NCI-H345 (cell line): ENCODE data around the gene CLPX.
A peak's percentile ranks its signal among the peaks of the same experiment; 100 is the strongest.
"Not testable (repeated sequence)": the region's sequence is repeated elsewhere in the genome, so short reads cannot be mapped to it uniquely, and the experiment has no call there.

Experiments used
- DNase-seq: peaks from one replicate; lab custom pipeline; 2025; lab: John Stamatoyannopoulos, UW

The CLPX gene

DNA sequence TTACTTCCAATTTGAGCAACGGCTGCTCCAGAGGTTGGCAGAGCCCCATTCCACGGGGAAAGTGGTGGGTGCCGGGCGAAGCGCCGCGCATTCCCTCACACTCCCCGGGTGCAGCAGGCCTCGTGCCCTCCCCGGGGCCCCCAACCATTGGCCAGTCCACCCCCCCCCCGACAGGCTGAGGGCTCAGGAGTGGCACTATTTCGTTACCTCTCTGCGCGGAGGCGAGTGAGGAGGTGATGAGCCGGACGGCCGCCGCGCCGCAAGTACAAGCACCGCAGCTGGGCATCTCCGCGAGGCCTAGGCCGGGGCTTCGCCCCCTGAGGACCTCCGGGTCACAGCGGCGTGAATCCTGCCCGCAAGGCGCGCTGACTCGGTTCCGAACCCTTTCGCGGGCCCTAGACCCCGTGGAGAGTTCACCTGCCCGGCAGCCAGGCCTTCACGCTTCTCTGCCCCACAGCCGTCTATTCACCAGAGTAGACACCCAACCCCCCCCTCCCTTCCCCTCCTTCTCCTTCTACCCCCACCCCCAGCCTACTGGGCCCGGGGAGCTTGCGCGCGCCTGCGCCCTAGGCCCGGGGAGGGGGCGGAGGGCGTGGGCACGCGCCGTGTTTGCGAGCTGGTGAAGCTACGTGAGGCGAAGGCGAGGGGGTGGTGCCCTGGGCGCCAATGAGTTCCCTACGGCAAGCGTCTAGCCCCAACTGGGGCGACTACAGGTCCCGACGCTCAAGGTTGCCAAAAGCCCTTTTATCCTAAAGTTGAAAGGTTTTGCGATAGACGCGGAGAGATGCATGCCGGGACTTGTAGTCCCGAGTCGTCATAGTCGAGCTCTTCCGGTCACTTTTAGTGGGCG is at the start of gene CLPX:
Gene CLPX (minus strand): TSS at position 475 of the 850 bp plus-strand sequence. CDS start 189 bp downstream, at position 286.
- DNase-seq = peak; percentile 87

GRCh38 chr15:65233696-65234095 is 48.6 kb upstream of the CLPX start:
- DNase-seq = no peak

DNA sequence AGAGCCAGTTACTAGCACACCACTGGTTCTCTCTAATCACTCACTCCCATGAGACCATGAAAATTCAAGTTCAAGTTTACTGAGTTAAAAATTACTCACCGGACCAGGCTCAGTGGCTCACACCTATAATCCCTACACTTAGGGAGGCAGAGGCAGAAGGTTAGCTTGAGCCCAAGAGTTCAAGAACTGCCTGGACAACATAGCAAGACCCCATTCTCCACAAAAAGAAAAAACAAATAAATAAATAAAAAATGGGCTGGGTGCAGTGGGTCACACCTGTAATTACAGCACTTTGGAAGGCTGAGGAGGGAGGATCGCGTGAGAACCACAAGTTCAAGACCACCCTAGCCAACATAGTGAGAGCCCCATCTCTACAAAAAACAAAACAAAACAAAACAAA is 47.4 kb upstream of the CLPX start:
- no peak for DNase-seq

DNA sequence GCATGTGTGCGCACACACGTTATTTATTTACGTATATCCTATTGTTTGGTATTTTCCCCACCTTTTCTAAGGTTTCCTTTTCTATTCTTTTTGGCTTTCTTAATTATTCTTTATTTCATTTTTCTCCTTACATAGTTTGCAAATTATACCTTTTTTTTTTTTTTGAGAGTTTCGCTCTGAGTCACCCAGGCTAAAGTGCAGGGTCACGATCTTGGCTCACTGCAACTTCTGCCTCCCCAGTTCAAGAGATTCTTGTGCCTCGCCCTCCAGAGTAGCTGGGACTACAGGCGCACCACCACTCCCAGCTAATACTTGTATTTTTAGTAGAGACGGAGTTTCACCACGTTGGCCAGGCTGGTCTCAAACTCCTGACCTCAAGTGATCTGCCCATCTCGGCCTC is 46.2 kb upstream of the CLPX start:
- DNase-seq = no peak

DNA sequence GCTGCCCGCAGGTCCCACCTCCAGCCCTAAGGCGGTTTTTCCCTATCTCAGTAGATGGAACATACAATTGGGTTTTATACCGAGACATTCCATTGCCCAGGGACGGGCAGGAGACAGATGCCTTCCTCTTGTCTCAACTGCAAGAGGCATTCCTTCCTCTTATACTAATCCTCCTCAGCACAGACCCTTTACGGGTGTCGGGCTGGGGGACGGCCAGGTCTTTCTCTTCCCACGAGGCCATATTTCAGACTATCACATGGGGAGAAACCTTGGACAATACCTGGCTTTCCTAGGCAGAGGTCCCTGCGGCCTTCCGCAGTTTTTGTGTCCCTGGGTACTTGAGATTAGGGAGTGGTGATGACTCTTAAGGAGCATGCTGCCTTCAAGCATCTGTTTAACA is 41.8 kb upstream of the CLPX start:
- DNase-seq = not testable (repeated sequence)

GRCh38 chr15:65226221-65226620 is 41.1 kb upstream of the CLPX start:
- no peak for DNase-seq

DNA sequence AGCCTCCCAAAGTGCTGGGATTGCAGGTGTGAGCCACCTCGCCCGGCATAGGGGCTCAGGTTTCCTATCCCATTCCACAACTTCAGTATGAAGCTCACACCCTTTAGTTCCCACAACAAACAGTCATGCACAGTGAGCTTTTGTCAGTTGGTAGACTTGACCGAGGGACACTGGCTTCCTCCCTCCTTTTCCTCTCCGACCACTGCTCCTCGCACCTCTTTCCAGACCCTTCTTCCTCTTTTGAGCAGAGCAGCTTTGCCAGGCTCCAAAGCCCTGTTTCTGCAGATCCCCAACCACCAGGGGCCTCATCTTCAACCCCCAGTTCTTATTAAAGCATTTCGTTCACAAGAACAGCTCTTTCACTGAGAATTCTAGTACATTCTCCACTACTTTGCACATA is 38.9 kb upstream of the CLPX start:
- no peak for DNase-seq

GRCh38 chr15:65222891-65223290 is 37.7 kb upstream of the CLPX start:
- DNase-seq = no peak

GRCh38 chr15:65221697-65222096 is 36.6 kb upstream of the CLPX start:
- no peak for DNase-seq

DNA sequence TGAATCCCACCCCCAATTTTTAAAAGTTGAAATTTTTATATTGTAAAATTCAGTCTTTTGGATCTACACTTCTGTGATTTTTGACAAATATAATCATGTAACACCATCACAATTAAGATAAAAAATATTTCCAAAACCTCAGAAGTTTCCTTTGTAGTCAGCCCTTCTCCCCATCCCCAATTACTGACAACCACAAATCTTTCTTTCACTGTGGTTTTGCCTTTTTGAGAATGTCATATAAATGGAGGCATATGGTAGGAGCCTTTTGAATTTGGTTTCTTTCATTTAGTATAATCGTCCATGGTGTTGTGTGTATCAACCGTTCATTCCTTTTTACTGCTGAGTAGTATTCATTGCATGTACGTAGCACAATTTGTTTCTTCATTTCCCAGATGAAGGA is 34.0 kb upstream of the CLPX start:
- DNase-seq = no peak

DNA sequence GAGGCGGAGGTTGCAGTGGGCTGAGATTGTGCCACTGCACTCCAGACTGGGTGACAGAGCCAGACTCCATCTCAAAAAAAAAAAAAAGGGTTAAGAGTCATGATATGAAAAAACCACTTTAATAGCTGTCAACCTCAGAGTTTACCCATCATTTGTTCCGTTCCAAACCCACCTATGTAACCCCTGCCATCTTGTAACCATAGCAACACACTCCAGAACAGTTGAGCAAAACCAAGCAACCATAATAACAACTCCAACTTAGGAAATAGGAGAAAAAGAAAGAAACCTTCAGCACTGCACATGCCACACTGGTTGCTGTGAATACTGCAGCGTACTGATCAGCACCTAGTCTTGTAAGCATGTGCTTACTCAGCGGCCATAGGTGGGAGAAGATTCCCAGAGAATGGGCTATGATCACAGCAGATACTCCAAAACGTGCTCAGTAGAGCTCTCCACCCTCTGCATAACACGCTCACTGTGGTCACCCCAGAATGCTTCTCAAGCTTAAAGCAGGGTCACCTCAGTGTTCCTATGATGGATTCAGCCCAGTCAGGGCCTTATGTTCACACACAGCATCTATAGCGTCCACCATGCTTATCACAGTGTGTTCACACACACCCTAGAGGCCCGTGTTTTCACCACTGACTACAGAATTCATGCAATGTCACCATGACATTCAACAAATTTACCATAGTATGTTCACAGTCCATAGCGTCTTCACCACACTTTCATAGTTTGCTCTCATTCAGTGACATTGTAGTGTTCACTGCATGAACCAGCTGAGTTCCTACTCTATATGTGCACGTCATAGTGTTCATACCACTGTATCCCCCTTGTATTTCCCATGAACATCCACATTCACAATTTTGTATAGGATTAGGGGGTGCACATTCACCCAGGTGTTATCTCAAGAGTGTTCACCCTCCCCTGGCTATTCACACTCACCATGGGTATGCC is 32.7 kb upstream of the CLPX start:
- DNase-seq = no peak

- no peak for DNase-seq
These were observed 30.4 kb upstream of the CLPX start for GRCh38 chr15:65215496-65215895.

GRCh38 chr15:65214010-65214409 is 28.9 kb upstream of the CLPX start:
- DNase-seq = no peak

DNA sequence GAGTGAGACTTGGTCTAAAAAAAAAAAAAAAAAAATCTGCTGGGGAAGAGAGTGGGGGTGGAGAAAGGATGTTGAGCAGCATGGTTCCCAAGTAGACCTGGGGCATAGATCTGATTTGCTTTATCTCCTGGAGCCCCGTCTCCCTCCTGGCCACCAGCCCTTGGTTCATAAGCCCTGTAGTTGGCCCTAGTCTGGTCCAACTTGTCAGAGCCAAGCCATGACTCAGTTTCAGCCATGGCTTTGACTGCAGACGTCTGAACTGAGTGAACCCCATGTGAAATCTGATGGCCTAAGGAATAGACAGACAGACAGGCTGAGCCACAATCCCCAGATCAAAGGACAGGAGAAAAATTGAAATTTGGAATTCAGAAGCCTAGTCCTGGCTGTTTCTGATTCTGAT is 28.1 kb upstream of the CLPX start:
- no peak for DNase-seq

DNA sequence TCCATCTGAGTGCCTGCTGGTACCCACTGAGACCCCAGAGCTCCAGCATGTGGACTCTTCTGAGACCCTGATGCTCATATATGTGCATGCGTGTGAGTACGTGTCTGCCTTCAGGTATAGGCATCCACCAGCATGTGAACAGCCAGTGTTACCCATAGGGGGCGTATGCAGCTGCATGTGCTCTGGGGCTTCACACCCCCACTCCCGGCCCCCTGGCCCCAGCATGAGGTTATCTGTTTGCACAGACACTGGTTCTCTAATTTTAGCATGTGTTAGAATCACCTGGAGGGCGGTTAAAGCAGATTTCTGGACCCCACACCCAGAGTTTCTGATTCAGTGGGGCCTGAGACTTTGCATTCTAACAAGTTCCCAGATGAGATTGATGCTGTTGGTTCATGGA is 27.0 kb upstream of the CLPX start:
- no peak for DNase-seq

DNA sequence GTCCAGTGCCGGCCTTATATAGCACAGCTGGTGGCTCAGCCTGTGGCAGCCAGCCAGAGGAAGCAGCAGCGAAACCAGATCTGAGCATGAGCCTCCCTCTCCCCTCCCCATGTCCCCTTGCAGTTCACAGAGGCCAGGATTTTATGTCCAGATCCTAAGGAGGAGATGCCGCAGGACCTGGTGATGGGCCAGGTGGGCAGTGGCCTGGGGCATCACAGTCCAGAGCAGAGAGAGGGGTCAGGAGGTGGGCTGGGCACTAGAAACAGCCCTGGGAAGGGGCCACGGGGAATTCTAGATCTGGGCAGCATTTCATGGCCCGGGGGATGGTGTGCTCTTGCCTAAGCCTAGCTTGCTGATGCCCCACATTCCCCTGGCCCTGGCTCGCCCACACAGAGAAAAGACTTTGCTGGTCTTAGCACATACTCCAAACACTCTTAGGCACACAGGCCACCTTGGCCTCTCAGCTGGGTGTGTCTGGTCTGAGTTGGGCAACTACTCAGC is 26.4 kb upstream of the CLPX start:
- peak; percentile 3 for DNase-seq

- no peak for DNase-seq
These were observed 25.8 kb upstream of the CLPX start, which contains the start of gene CILP for GRCh38 chr15:65210770-65211481. TSS of gene CILP (minus strand) at chr15:65211473. CDS start at chr15:65209755, 1,718 bp downstream.

DNA sequence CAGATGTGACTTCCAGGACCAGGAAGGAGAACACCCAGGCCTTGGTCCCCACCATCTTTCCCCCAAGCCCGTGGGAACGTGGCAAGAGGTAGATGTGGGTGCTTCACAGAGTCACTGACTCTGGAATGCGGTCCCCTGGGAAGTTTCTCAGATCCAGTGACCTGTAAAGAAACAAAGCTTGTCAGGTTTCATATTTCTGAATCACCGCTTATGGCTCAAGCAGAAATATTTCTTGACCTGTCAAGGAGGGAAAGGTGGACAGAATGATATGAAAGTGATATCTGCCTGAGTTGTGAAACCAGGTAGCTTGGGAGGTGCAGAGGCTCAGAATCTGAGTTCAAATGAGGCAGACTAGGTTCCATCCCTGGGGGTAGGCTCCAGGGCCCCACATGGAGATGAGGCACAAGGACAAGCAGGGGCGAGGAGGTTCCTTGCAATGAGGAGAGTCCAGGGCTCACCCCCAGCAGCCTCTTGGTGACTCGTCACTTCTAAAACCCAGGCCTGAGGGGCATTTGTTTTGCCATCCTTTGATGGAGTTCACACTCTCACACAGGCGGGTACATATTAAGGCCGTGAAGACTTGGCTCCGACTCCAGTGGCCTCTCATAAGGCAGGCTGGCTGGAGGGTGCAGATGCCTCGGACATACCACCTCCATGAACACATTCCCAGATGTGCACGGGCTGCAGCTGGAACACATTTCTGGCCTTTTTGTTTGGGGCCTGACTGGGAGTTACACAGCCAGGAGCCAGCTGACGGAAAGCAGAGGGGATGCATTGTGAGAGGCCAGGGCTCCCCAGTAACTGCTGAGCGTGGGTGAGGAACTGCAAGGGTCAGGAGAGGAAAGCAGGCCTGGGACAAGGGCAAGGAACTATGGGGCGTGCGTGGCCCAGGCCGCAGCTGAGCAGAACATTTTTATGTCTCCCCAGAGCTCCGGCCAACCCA is 24.8 kb upstream of the CLPX start:
- no peak for DNase-seq

DNA sequence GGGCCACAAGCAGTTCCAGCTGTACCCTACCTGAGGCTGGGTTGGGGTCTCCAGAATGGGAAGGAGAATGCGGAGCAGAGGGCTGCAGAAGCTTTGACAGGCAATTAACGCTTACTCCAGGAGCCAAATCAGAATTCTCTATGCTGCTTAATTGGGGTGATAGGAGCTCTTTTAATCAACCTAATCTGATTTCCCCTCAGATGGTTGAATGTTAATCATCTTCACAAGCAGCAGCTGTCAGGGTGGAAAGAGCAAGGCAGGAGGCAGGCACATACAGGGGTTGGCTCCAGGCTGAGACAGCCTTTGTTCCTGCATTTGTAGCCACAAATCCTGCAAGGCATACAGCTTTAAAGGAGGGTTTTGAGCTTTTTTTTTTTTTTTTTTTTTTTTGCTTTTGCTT is 23.5 kb upstream of the CLPX start:
- no peak for DNase-seq

- no peak for DNase-seq
These were observed 22.2 kb upstream of the CLPX start for GRCh38 chr15:65207280-65207840.
